ENCODE data around the gene ZBTB25.

Gene ZBTB25

GRCh38 chr14:64463873-64464272 is 39.8 kb downstream of the ZBTB25 start:
- no peak overlapping the region for H3K27ac ChIP-seq
- TF ChIP-seq CTCF (conservative IDR thresholded peaks at IDR 0.05), result no peak

GRCh38 chr14:64463195-64463594 is 40.4 kb downstream of the ZBTB25 start:
- TF ChIP-seq CTCF (conservative IDR thresholded peaks at IDR 0.05), result no peak

GRCh38 chr14:64461221-64461620 is 42.4 kb downstream of the ZBTB25 start:
- H3K27ac ChIP-seq, result no peak overlapping the region
- no peak for TF ChIP-seq CTCF (conservative IDR thresholded peaks at IDR 0.05)

More at GRCh38 chr14:64463195-64463594, 40.4 kb downstream of the ZBTB25 start:
- no peak overlapping the region for H3K27ac ChIP-seq

- H3K27ac ChIP-seq, result no peak overlapping the region
- no peak for TF ChIP-seq CTCF (conservative IDR thresholded peaks at IDR 0.05)
Measured at GRCh38 chr14:64459405-64460136, 44.1 kb downstream of the ZBTB25 start.

- no peak for TF ChIP-seq CTCF (conservative IDR thresholded peaks at IDR 0.05)
- no peak overlapping the region for H3K27ac ChIP-seq
Measured at GRCh38 chr14:64454671-64455070, 49.0 kb downstream of the ZBTB25 start.

GRCh38 chr14:64450255-64450654 is 53.4 kb downstream of the ZBTB25 start:
- TF ChIP-seq CTCF (conservative IDR thresholded peaks at IDR 0.05), result no peak

GRCh38 chr14:64447876-64448670 is 55.6 kb downstream of the ZBTB25 start:
- H3K27ac ChIP-seq, result no peak overlapping the region
- no peak for TF ChIP-seq CTCF (conservative IDR thresholded peaks at IDR 0.05)

More at GRCh38 chr14:64450255-64450654, 53.4 kb downstream of the ZBTB25 start:
- H3K27ac ChIP-seq, result no peak overlapping the region
